ENCODE measurements around the gene CGN.

The CGN gene

DNA sequence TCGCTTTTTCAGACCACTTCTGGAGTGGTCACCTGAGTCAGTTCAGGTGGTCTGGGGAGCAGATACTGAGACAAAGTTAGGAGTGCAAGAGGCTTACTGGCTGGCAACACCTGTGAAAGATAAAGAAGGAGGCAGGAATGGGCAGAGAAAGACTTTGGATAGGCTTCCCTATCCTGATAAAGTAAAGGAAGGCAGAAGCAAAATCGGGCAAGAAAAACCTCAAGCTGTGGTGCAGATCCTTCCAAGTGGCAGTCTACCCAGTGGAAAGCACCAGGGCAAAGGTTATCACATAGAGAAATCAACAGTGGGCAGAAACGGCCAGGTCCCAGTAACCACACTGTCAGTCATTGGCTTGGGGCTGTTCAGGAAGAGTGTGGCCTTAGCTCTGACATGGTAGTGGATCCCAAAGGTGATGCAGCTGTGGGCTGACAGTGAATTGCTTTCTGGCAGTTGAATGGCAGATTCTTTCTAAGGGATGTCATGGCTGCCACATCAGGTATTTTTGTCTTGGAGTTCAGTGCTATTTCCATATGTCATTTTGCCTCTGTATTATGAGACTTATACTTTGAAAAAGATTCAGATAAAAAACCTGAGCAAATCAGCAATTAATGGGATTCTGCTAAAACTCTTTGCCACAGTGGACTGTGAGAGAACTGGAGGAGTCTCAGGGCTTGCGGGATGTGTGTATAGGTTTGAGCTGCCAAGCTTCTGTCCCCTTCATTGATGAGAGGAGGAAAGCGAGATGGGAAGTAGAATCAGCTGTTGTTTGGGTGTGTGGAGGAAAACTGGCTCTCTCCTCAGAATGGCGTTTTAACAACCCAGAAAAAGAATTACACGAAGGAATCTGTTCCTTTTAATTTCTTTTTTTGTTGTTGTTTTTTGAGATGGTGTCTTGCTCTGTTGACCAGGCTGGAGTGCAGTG, 8.1 kb upstream of the CGN start:
- no peak overlapping the region for H3K4me3 ChIP-seq (ENCODE audit: low read depth, low read length)
- H3K9ac ChIP-seq (ENCODE audit: low read depth, low read length): no peak overlapping the region
- no peaks in the 10 kb centered on the region for H3K27me3 ChIP-seq (ENCODE audit: control insufficient read depth, insufficient read depth, low read length)
- H3K9me3 ChIP-seq (ENCODE audit: control insufficient read depth, insufficient read depth, low read length): no peaks in the 10 kb centered on the region
- no peaks in the 10 kb centered on the region for H3K36me3 ChIP-seq (ENCODE audit: control insufficient read depth, insufficient read depth, low read length)
- no peaks in the 10 kb centered on the region for H3K4me1 ChIP-seq (ENCODE audit: control insufficient read depth, insufficient read depth, low read length)

DNA sequence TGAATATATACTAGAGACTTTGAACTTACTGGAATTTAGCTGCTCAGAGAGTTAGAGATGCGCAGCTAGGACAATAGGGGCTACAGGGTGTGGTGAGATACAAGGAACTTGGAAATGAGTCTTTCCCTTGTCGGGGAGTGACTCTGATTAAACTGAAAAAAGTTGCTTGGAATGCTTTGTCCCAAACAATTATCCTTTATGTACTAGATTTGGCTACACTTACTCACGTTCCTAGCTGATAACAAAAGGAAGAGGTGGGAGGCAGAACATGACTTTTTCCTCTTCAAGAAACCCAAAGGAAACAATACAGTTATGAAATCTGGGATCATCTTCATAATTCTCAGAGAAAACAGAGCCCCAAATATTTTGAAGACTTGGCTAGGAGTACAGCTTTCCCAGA, 6.9 kb upstream of the CGN start:
- Histone ChIP-seq H3K4me3 (ENCODE audit: low read depth, low read length) (no peak overlapping the region), H3K4me1 (ENCODE audit: control insufficient read depth, insufficient read depth, low read length) (no peaks in the 10 kb centered on the region), H3K27me3 (ENCODE audit: control insufficient read depth, insufficient read depth, low read length) (no peaks in the 10 kb centered on the region), H3K36me3 (ENCODE audit: control insufficient read depth, insufficient read depth, low read length) (no peaks in the 10 kb centered on the region), H3K9me3 (ENCODE audit: control insufficient read depth, insufficient read depth, low read length) (no peaks in the 10 kb centered on the region), H3K9ac (ENCODE audit: low read depth, low read length) (no peak overlapping the region)

DNA sequence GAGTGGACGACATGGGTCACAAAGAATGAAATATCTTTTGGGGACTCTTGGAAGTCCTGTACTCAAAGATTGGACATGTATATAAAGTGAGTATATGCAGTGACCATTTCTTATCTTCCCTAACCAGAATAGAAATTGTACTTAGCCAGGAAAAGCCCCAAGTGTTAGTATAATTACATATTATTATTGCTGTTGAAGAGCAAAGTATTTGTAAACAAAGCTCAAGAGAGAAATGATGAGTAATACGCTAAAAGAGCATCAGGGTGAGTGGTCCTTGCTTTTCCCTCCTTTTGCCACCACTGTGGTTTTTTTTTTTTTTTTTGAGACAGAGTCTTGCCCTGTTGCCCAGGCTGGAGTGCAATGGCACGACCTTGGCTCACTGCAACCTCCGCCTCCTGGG, 6.4 kb upstream of the CGN start:
- Histone ChIP-seq H3K9ac (ENCODE audit: low read depth, low read length) (no peak overlapping the region), H3K9me3 (ENCODE audit: control insufficient read depth, insufficient read depth, low read length) (no peaks in the 10 kb centered on the region), H3K27me3 (ENCODE audit: control insufficient read depth, insufficient read depth, low read length) (no peaks in the 10 kb centered on the region), H3K36me3 (ENCODE audit: control insufficient read depth, insufficient read depth, low read length) (no peaks in the 10 kb centered on the region), H3K4me3 (ENCODE audit: low read depth, low read length) (no peak overlapping the region), H3K4me1 (ENCODE audit: control insufficient read depth, insufficient read depth, low read length) (no peaks in the 10 kb centered on the region)

DNA sequence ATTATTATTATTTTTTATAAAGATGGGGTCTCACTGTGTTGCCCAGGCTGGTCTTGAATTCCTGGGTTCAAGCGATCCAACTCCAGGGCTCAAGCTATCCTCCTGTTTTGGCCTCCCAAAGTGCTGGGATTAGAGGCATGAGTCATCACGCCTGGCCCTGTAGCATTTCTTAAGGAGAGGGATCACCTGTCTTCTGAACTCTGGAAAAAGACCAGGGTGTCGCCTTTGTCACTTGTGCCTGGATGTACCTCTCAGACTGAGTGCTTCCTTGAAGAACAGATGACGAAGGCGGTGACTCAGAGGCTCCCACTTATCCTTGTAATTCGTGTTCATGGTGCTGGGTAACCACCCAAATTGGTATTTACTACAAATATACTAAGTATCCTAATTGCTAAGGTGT, 2.4 kb upstream of the CGN start:
- Histone ChIP-seq H3K9ac (ENCODE audit: low read depth, low read length) (no peak overlapping the region), H3K9me3 (ENCODE audit: control insufficient read depth, insufficient read depth, low read length) (no peaks in the 10 kb centered on the region), H3K4me1 (ENCODE audit: control insufficient read depth, insufficient read depth, low read length) (peaks cover 15% of the 10 kb centered on the region), H3K36me3 (ENCODE audit: control insufficient read depth, insufficient read depth, low read length) (no peaks in the 10 kb centered on the region), H3K27me3 (ENCODE audit: control insufficient read depth, insufficient read depth, low read length) (no peaks in the 10 kb centered on the region), H3K4me3 (ENCODE audit: low read depth, low read length) (no peak overlapping the region)

DNA sequence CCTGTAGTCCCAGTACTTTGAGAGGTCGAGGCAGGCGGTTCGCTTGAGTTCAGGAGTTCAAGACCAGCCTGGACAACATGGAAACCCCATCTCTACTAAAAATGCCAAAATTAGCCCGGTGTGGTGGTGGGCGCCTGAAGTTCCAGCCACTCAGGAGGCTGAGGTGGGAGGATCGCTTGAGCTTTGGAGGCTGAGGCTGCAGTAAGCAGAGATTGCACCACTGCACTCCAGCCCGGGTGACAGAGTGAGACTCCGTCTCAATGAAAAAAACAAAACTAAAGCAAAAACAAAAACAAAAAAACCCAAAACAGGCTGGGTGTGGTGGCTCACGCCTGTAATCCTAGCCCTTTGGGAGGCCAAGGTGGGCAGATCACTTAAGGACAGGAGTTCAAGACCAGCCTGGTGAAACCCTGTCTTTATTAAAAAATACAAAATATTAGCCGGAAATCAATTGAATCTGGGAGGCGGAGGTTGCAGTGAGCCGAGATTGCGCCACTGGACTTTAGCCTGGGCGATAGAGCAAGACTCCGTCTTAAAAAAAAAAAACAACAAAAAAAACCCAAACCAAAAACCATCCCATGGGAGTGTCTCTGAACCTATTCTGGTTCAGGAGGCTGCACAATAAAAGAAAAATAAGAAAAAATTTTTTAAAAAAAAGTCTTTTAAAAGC, 1.7 kb upstream of the CGN start:
- Histone ChIP-seq H3K4me1 (ENCODE audit: control insufficient read depth, insufficient read depth, low read length) (peaks cover 21% of the 10 kb centered on the region), H3K9ac (ENCODE audit: low read depth, low read length) (no peak overlapping the region), H3K9me3 (ENCODE audit: control insufficient read depth, insufficient read depth, low read length) (no peaks in the 10 kb centered on the region), H3K36me3 (ENCODE audit: control insufficient read depth, insufficient read depth, low read length) (no peaks in the 10 kb centered on the region), H3K27me3 (ENCODE audit: control insufficient read depth, insufficient read depth, low read length) (no peaks in the 10 kb centered on the region), H3K4me3 (ENCODE audit: low read depth, low read length) (no peak overlapping the region)

DNA sequence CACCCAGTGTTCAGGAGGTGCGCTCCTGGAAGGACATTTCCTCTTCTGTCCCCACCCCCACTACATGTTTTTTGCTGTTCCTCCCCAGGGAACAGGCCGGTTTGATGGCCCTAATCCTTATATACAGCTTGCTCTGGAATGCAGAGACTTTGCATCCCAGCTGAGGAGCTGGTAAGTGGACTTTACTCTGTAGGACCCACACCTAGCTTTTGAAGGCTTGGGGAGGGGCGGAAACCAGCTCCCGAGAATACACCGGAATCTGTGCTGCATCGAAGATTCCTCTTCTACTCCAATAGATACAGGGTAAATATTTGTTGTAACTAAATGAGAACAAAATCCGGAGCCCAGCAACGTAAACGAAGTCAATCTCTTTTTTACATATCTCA, 1.2 kb upstream of the CGN start:
- Histone ChIP-seq H3K4me1 (ENCODE audit: control insufficient read depth, insufficient read depth, low read length) (peaks cover 23% of the 10 kb centered on the region), H3K27me3 (ENCODE audit: control insufficient read depth, insufficient read depth, low read length) (no peaks in the 10 kb centered on the region), H3K9ac (ENCODE audit: low read depth, low read length) (peak overlapping the region; percentile 89), H3K4me3 (ENCODE audit: low read depth, low read length) (peak overlapping the region; percentile 89), H3K9me3 (ENCODE audit: control insufficient read depth, insufficient read depth, low read length) (no peaks in the 10 kb centered on the region), H3K36me3 (ENCODE audit: control insufficient read depth, insufficient read depth, low read length) (no peaks in the 10 kb centered on the region)

DNA sequence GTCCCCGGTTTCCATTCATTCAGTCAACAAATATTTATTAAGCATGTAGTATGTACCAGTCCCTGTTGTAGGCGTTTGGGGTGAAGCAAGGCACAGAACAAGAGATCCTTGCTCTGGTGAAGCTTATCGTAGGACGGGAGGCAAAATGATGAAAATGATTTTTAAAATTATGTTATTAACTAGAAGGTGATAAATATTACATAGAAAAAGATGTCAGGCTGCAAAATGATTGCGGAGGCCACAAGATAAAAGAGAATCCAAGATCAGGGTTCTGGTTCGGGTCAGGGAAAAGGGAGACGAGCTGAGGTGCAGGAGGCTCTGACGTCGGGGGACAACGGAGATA, 602 bp upstream of the CGN start:
- H3K27me3 ChIP-seq (ENCODE audit: control insufficient read depth, insufficient read depth, low read length): no peaks in the 10 kb centered on the region
- no peaks in the 10 kb centered on the region for H3K36me3 ChIP-seq (ENCODE audit: control insufficient read depth, insufficient read depth, low read length)
- peak overlapping the region; percentile 89 for H3K9ac ChIP-seq (ENCODE audit: low read depth, low read length)
- peaks cover 23% of the 10 kb centered on the region for H3K4me1 ChIP-seq (ENCODE audit: control insufficient read depth, insufficient read depth, low read length)
- H3K4me3 ChIP-seq (ENCODE audit: low read depth, low read length): peak overlapping the region; percentile 89
- no peaks in the 10 kb centered on the region for H3K9me3 ChIP-seq (ENCODE audit: control insufficient read depth, insufficient read depth, low read length)

DNA sequence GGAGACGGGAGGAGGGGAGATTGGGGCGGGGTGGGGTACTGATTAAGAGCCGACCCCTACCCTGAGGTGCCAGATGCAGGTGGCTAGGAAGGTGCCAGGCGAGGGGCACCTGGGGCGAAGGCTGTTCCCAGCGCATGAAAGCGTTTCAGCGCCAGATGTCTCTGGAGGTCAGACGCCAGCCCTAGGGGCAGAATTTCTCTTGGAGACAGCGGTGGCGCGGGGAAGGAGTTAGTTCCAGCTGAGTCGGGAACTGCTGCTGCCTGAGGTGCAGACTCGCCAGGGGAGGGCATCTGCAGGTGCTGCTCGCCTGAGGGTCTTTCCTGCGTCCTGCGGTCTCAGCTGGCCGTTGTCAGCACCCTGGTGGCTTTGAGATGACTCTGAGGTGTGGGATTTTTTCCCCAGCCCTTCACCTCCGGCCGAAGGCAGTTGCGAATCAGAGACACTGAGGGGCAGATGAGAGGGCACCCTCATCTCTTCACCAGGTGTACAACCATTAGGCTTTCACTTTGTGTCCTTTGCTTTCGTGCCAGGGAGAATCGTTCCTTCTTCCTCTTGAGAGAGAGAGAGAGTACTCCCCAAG, 539 bp downstream of the CGN start:
- Histone ChIP-seq H3K4me3 (ENCODE audit: low read depth, low read length) (peak overlapping the region; percentile 87), H3K36me3 (ENCODE audit: control insufficient read depth, insufficient read depth, low read length) (no peaks in the 10 kb centered on the region), H3K9ac (ENCODE audit: low read depth, low read length) (peak overlapping the region; percentile 62), H3K9me3 (ENCODE audit: control insufficient read depth, insufficient read depth, low read length) (no peaks in the 10 kb centered on the region), H3K27me3 (ENCODE audit: control insufficient read depth, insufficient read depth, low read length) (no peaks in the 10 kb centered on the region), H3K4me1 (ENCODE audit: control insufficient read depth, insufficient read depth, low read length) (peaks cover 27% of the 10 kb centered on the region)

DNA sequence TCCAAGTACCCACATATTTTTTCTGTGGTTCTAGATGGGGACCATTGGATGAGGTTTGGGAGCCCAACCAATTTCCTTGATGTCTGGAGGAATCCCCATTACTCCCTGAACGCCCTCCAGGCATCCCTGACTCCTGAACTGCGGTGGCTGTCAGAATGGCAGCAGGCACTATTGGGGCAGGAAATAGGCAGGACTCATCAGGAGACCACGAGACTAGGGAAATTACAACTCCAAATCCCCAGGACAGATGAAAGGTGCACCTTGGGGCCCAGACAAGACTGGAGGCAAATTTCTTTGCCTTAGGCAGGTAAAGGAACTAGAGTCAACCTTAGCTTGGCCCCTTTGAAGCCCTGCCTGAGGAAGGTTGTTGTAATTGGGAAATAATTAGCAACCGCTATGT, 1.1 kb downstream of the CGN start:
- H3K4me3 ChIP-seq (ENCODE audit: low read depth, low read length): peak overlapping the region; percentile 87
- no peaks in the 10 kb centered on the region for H3K27me3 ChIP-seq (ENCODE audit: control insufficient read depth, insufficient read depth, low read length)
- no peak overlapping the region for H3K9ac ChIP-seq (ENCODE audit: low read depth, low read length)
- H3K9me3 ChIP-seq (ENCODE audit: control insufficient read depth, insufficient read depth, low read length): no peaks in the 10 kb centered on the region
- peaks cover 27% of the 10 kb centered on the region for H3K4me1 ChIP-seq (ENCODE audit: control insufficient read depth, insufficient read depth, low read length)
- H3K36me3 ChIP-seq (ENCODE audit: control insufficient read depth, insufficient read depth, low read length): no peaks in the 10 kb centered on the region

DNA sequence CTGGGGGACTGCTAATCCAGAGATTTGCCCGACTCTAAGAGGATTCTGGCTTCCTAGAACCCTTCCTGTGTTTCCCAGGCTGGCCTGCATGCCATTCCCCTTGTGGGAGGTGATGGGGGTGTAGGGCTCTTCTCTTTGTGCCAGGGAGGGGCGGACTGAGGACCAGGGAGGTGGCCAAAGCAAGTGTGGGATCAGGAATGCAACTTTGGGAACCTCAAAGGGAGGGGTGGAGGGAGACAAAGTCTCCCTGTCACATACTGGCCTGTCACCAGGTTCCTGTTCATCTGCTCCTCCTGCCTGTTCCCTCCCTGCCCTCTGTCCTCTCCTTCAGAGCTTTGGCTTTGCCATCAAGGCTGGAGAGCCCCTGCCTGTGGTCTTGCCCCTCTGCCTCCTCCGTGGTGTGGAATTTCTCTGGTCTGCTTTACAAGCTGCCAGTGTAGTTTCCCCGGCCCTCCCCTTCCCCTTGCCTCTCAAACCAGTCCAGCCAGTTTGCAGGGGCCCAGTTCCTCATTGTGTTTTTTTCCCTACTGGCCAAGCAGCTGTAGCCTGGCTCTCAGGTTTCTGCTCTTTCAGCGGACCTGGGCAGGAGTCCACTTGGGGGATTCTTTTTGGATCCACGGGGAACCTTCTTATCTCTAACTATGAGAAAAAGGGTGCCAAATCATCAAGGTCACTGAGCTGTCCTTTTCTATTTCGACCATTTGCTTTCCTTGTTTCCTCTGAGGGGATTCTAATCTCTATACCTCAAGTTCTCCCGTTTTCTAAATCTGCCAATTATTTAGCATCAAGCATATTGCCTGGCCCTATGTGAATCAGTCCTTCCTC, 1.8 kb downstream of the CGN start:
- no peaks in the 10 kb centered on the region for H3K27me3 ChIP-seq (ENCODE audit: control insufficient read depth, insufficient read depth, low read length)
- peak overlapping the region; percentile 87 for H3K4me3 ChIP-seq (ENCODE audit: low read depth, low read length)
- peak overlapping the region; percentile 9 for H3K9ac ChIP-seq (ENCODE audit: low read depth, low read length)
- peaks cover 27% of the 10 kb centered on the region for H3K4me1 ChIP-seq (ENCODE audit: control insufficient read depth, insufficient read depth, low read length)
- no peaks in the 10 kb centered on the region for H3K36me3 ChIP-seq (ENCODE audit: control insufficient read depth, insufficient read depth, low read length)
- H3K9me3 ChIP-seq (ENCODE audit: control insufficient read depth, insufficient read depth, low read length): no peaks in the 10 kb centered on the region

DNA sequence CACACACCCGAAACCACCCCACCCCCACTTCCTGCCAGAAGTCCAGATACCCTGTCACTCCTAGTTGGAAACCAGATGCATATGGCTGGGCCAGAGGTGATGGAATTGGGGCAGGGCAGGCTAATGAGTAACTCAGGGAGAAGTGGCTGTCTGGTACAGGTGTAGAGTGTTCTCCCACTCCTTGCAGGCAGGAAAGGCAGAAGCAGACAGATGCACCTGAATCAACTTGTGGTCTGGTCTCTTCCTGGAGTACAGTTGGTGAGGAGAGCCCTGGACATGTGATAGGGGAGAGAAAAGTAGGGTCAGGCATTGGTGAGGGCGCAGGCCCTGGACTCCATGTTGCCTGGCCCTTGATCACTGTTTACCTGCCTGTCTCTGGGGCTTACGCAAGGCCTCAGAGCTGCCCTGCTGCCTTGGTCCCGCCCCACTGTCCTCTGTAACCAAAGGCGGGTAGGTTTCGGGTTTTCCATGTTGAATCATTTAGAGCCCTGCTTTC, 2.5 kb downstream of the CGN start:
- Histone ChIP-seq H3K27me3 (ENCODE audit: control insufficient read depth, insufficient read depth, low read length) (no peaks in the 10 kb centered on the region), H3K4me1 (ENCODE audit: control insufficient read depth, insufficient read depth, low read length) (peaks cover 27% of the 10 kb centered on the region), H3K36me3 (ENCODE audit: control insufficient read depth, insufficient read depth, low read length) (no peaks in the 10 kb centered on the region), H3K4me3 (ENCODE audit: low read depth, low read length) (peak overlapping the region; percentile 87), H3K9me3 (ENCODE audit: control insufficient read depth, insufficient read depth, low read length) (no peaks in the 10 kb centered on the region), H3K9ac (ENCODE audit: low read depth, low read length) (no peak overlapping the region)
